GM12878 (cell line): ENCODE data around the gene CSNK1G1. TPM values are rescaled to one million over a fixed set of nuclear protein-coding genes. Genes with fewer than 3 reads are reported as not detected.
A peak's percentile ranks its signal among the peaks of the same experiment; 100 is the strongest.

Source experiments
- BHLHE40 ChIP-seq, 2 experiments: fragments of 450-650 bp in 1 of 2; IDR thresholded peaks; 2 replicates each; pipeline ENCODE4 v1.6.1; 2011 to 2017; ENCODE audit warnings: low read depth in 2 of 2, borderline replicate concordance in 1 of 2, improper control_type of control experiment in 1 of 2, low read length in 1 of 2, mild to moderate bottlenecking in 1 of 2
- CBX3 ChIP-seq: fragments of 200-600 bp; sonication (generic); IDR thresholded peaks from 2 replicates; pipeline ENCODE4 v1.6.1; 2016; ENCODE audit warnings: low read depth, borderline replicate concordance
- EED ChIP-seq: sonication (generic); IDR thresholded peaks from 2 replicates; pipeline ENCODE4 v1.6.1; 2016; ENCODE audit warnings: antibody characterized with exemption, low read depth
- IRF4 ChIP-seq: IDR thresholded peaks from 2 replicates; pipeline ENCODE4 v1.6.1; 2011; ENCODE audit warnings: low read depth, low read length
- KAT2A ChIP-seq: conservative IDR thresholded peaks from 2 replicates; pipeline ENCODE4 v1.6.1; 2011; ENCODE audit warnings: low read depth, low read length; ENCODE audit not compliant: control insufficient read depth
- KLF5 ChIP-seq: fragments of 450-650 bp; IDR thresholded peaks from 2 replicates; pipeline ENCODE4 v1.6.1; 2014; ENCODE audit warnings: mild to moderate bottlenecking; ENCODE audit not compliant: partially characterized antibody
- MTA2 ChIP-seq: fragments of 450-650 bp; IDR thresholded peaks from 2 replicates; pipeline ENCODE4 v1.6.1; 2016; ENCODE audit warnings: low read depth, mild to moderate bottlenecking, moderate library complexity
- MXI1 ChIP-seq: fragments of 150-350 bp; IDR thresholded peaks from 2 replicates; pipeline ENCODE4 v1.6.1; 2011; ENCODE audit warnings: low read depth, mild to moderate bottlenecking, inconsistent platforms, low read length, improper control_type of control experiment
- PAX8 ChIP-seq: fragments of 450-650 bp; IDR thresholded peaks from 2 replicates; pipeline ENCODE4 v1.6.1; 2017; ENCODE audit warnings: mild to moderate bottlenecking, moderate library complexity
- RAD21 ChIP-seq: IDR thresholded peaks from 2 replicates; pipeline ENCODE4 v1.6.1; 2011; ENCODE audit warnings: mild to moderate bottlenecking, low read depth, low read length, moderate library complexity; ENCODE audit not compliant: insufficient read depth
- SIN3A ChIP-seq: IDR thresholded peaks from 2 replicates; pipeline ENCODE4 v1.6.1; 2012; ENCODE audit warnings: low read depth, low read length, improper control_type of control experiment
- SREBF1 ChIP-seq: IDR thresholded peaks from 2 replicates; pipeline ENCODE4 v1.6.1; 2012; ENCODE audit warnings: mild to moderate bottlenecking, low read length
- STAT3 ChIP-seq: IDR thresholded peaks from 2 replicates; pipeline ENCODE4 v1.6.1; 2011; ENCODE audit warnings: low read depth, low read length, improper control_type of control experiment
- ZBTB33 ChIP-seq: fragments of 450-650 bp; IDR thresholded peaks from 2 replicates; pipeline ENCODE4 v1.6.1; 2017; ENCODE audit warnings: mild to moderate bottlenecking
- polyA plus RNA-seq, 11 experiments: library from polyadenylated mRNA; depleted of rRNA in 4 of 11; unstranded in 6 of 11; stranded (reverse) in 5 of 11; fragments of >200 nt; fragmentation: Nextera tagmentation in 4 of 11; fragmentation: Illumina TruSeq in 1 of 11; extraction: Ambion mirVana in 4 of 11; extraction: Trizol in 1 of 11; gene quantifications; 1 replicate in 1 of 11; 2 replicates in 10 of 11; pipeline versions ENCODE4 v1.2.1 to v1.2.3, GENCODE V29; 2011 to 2016; ENCODE audit warnings: inconsistent platforms in 2 of 11, missing spikeins in 2 of 11, low read depth in 1 of 11
- total RNA-seq, 4 experiments: library from RNA; depleted of rRNA in 3 of 4; stranded (reverse); fragments of >200 nt in 3 of 4; fragmentation: Illumina TruSeq in 1 of 4; extraction: Trizol in 1 of 4; gene quantifications; 2 replicates each; pipeline versions ENCODE4 v1.2.1 to v1.2.3, GENCODE V29; 2013 to 2021
- TF ChIP-seq, protein P1 (sequence below): fragments of 450-650 bp; IDR thresholded peaks from 2 replicates; pipeline ENCODE4 v1.6.1; 2016; ENCODE audit warnings: mild to moderate bottlenecking, moderate library complexity, borderline replicate concordance

The CSNK1G1 gene
- total and polyA plus RNA-seq, 10 of the 15 experiments (the other 5 are each of a cell fraction or from before 2014, with no cell fraction given) = 6.1 to 23.4 (median 15.3) TPM

- TF ChIP-seq, protein P1, sequence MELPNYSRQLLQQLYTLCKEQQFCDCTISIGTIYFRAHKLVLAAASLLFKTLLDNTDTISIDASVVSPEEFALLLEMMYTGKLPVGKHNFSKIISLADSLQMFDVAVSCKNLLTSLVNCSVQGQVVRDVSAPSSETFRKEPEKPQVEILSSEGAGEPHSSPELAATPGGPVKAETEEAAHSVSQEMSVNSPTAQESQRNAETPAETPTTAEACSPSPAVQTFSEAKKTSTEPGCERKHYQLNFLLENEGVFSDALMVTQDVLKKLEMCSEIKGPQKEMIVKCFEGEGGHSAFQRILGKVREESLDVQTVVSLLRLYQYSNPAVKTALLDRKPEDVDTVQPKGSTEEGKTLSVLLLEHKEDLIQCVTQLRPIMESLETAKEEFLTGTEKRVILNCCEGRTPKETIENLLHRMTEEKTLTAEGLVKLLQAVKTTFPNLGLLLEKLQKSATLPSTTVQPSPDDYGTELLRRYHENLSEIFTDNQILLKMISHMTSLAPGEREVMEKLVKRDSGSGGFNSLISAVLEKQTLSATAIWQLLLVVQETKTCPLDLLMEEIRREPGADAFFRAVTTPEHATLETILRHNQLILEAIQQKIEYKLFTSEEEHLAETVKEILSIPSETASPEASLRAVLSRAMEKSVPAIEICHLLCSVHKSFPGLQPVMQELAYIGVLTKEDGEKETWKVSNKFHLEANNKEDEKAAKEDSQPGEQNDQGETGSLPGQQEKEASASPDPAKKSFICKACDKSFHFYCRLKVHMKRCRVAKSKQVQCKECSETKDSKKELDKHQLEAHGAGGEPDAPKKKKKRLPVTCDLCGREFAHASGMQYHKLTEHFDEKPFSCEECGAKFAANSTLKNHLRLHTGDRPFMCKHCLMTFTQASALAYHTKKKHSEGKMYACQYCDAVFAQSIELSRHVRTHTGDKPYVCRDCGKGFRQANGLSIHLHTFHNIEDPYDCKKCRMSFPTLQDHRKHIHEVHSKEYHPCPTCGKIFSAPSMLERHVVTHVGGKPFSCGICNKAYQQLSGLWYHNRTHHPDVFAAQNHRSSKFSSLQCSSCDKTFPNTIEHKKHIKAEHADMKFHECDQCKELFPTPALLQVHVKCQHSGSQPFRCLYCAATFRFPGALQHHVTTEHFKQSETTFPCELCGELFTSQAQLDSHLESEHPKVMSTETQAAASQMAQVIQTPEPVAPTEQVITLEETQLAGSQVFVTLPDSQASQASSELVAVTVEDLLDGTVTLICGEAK = no peak
- TF ChIP-seq ZBTB33 = peak; percentile 95
- no peak for TF ChIP-seq MXI1
- TF ChIP-seq EED = no peak
- TF ChIP-seq PAX8 = no peak
- no peak for TF ChIP-seq MTA2
- TF ChIP-seq KAT2A = no peak
- no peak for TF ChIP-seq KLF5
- no peak for TF ChIP-seq SIN3A
- peak in 1 of 2 experiments; percentile 10; a peak in 1 of 4 replicates for TF ChIP-seq BHLHE40 (IDR thresholded peaks at IDR 0.05; ENCODE audit: borderline replicate concordance in 1 of 2, low read depth in 2 of 2, low read length in 1 of 2)
- no peak for TF ChIP-seq STAT3
- TF ChIP-seq SREBF1 = no peak
- TF ChIP-seq CBX3 = no peak
- no peak for TF ChIP-seq IRF4
- TF ChIP-seq RAD21 = 0 out of 2 replicates have a peak, but pooled peaks have one; percentile 12
These were observed 218.6 kb downstream of the CSNK1G1 start (continued) for GRCh38 chr15:64137226-64137833.
